ENCODE results near the gene VN1R5.

VN1R5 gene

DNA sequence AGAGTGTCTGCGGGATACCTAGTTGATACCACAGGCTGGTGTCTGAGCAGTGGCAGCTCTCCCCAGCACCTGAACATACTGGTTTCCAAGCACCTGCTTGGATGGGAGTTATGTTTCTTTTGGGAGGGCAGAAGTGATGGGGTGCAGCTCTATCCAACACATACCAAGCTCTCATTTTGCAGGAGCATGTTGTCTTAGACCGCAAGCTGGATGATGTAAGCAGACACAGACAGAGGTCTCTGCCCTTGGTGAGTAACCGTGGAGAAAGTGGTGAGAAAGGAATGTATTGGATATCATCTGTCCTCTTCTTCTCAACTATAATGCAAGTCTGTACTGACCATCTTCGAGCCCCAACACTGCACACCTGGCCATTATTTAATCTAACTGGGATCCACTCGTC is 38.4 kb downstream of the VN1R5 start:
- H3K36me3 ChIP-seq (ENCODE audit: control insufficient read depth, insufficient read depth, low read length) = no peaks in the 10 kb centered on the region
- no peak for DNase-seq (ENCODE audit: extremely low read depth, insufficient read length)
- no peaks in the 10 kb centered on the region for H3K27me3 ChIP-seq (replicated peaks; ENCODE audit: control insufficient read depth, insufficient read depth, low read length)
- TF ChIP-seq CTCF (IDR thresholded peaks at IDR 0.05; ENCODE audit: insufficient read depth, low read length, poor library complexity, severe bottlenecking) = no peak
- H3K4me3 ChIP-seq (replicated peaks; ENCODE audit: low read depth, low read length) = no peak overlapping the region

- H3K4me3 ChIP-seq (replicated peaks; ENCODE audit: low read depth, low read length) = no peak overlapping the region
- no peaks in the 10 kb centered on the region for H3K27me3 ChIP-seq (replicated peaks; ENCODE audit: control insufficient read depth, insufficient read depth, low read length)
- TF ChIP-seq CTCF (IDR thresholded peaks at IDR 0.05; ENCODE audit: insufficient read depth, low read length, poor library complexity, severe bottlenecking) = no peak
- no peak for DNase-seq (ENCODE audit: extremely low read depth, insufficient read length)
- H3K36me3 ChIP-seq (ENCODE audit: control insufficient read depth, insufficient read depth, low read length) = peaks cover 6% of the 10 kb centered on the region
Measured at GRCh38 chr1:247295274-247295684, 39.4 kb downstream of the VN1R5 start.

- Histone ChIP-seq H3K27me3 (replicated peaks; ENCODE audit: control insufficient read depth, insufficient read depth, low read length) (no peaks in the 10 kb centered on the region), H3K4me3 (replicated peaks; ENCODE audit: low read depth, low read length) (no peak overlapping the region)
- no peak for DNase-seq (ENCODE audit: extremely low read depth, insufficient read length)
Measured at GRCh38 chr1:247295746-247296145, 39.9 kb downstream of the VN1R5 start.

DNA sequence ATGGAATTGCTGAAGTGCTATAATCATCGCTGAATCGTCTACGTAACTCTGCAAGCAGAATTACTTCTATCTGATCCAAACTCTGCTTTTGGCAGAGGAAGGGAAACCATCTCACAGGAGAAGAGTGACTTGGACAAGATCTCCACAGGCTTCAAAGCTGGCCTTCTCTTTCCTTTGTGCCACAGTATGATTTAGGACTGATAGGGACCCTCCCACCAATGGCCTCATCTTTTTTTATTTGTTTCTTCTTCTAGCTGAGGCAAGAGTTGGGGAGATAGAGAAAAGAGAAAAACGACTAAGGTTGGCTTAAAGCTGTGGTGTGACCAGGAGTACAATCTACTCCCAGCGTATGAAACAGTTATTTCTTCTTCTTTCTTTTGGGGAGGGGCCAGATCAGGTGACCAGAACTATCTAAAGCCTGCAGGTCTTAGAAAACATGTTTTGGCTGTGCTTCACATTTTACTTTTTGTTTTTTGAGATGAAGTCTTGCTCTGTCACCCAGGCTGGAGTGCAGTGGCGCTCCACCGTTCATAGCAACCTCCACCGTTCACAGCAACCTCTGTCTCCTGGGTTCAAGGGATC is 40.8 kb downstream of the VN1R5 start:
- Histone ChIP-seq H3K27me3 (replicated peaks; ENCODE audit: control insufficient read depth, insufficient read depth, low read length) (no peaks in the 10 kb centered on the region), H3K36me3 (ENCODE audit: control insufficient read depth, insufficient read depth, low read length) (peaks cover 7% of the 10 kb centered on the region), H3K4me3 (replicated peaks; ENCODE audit: low read depth, low read length) (no peak overlapping the region)
- TF ChIP-seq CTCF (IDR thresholded peaks at IDR 0.05; ENCODE audit: insufficient read depth, low read length, poor library complexity, severe bottlenecking) = no peak
- no peak for DNase-seq (ENCODE audit: extremely low read depth, insufficient read length)

More at GRCh38 chr1:247295746-247296145, 39.9 kb downstream of the VN1R5 start:
- TF ChIP-seq CTCF (IDR thresholded peaks at IDR 0.05; ENCODE audit: insufficient read depth, low read length, poor library complexity, severe bottlenecking) = no peak
- peaks cover 6% of the 10 kb centered on the region for H3K36me3 ChIP-seq (ENCODE audit: control insufficient read depth, insufficient read depth, low read length)

- DNase-seq (ENCODE audit: extremely low read depth, insufficient read length) = no peak
- Histone ChIP-seq H3K36me3 (ENCODE audit: control insufficient read depth, insufficient read depth, low read length) (peaks cover 8% of the 10 kb centered on the region), H3K4me3 (replicated peaks; ENCODE audit: low read depth, low read length) (no peak overlapping the region), H3K27me3 (replicated peaks; ENCODE audit: control insufficient read depth, insufficient read depth, low read length) (no peaks in the 10 kb centered on the region)
- TF ChIP-seq CTCF (IDR thresholded peaks at IDR 0.05; ENCODE audit: insufficient read depth, low read length, poor library complexity, severe bottlenecking) = no peak
Measured at GRCh38 chr1:247297263-247298123, 41.6 kb downstream of the VN1R5 start.
